ENCODE measurements around the gene SPIRE2.

DNA sequence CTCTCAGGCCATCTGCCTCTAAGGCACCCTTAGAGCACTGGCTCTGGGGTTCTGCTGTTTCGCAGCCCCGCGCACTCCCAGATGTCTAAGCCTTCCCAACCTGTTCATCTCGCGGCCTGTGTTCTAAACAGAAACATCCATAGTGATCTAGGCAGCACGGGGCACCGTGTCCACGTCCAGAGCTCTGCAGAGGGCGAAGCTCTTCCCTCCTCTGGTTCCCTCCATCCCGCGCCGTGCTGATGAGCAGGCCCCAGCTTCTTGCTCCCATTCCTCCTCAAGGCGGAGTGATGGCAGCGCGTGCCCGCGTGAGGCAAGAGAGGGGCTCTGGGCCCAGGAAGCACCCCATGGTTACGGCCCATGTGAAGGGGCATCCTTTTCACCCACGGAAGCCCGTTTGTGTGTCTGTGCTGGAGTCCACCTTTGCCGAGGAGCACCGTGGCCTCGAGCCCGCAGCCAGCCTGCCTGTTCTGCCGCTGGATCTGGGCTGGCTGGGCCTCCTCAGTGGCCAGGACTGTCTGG, 3.6 kb downstream of the SPIRE2 start:
- TF ChIP-seq EZH2 (IDR thresholded peaks at IDR 0.05; ENCODE audit: borderline replicate concordance): no peak
- TF ChIP-seq, protein P1, sequence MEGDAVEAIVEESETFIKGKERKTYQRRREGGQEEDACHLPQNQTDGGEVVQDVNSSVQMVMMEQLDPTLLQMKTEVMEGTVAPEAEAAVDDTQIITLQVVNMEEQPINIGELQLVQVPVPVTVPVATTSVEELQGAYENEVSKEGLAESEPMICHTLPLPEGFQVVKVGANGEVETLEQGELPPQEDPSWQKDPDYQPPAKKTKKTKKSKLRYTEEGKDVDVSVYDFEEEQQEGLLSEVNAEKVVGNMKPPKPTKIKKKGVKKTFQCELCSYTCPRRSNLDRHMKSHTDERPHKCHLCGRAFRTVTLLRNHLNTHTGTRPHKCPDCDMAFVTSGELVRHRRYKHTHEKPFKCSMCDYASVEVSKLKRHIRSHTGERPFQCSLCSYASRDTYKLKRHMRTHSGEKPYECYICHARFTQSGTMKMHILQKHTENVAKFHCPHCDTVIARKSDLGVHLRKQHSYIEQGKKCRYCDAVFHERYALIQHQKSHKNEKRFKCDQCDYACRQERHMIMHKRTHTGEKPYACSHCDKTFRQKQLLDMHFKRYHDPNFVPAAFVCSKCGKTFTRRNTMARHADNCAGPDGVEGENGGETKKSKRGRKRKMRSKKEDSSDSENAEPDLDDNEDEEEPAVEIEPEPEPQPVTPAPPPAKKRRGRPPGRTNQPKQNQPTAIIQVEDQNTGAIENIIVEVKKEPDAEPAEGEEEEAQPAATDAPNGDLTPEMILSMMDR (IDR thresholded peaks at IDR 0.05; ENCODE audit: poor library complexity): no peak

All from hepatocyte (in vitro differentiated cells).